Hematopoietic multipotent progenitor cell treated with erythropoietin and hydrocortisone succinate and interleukin-3 and kit ligand, for 15 days (in vitro differentiated cells): Measurements from ENCODE around the gene P2RY2.
"Not testable (repeated sequence)": the region's sequence is repeated elsewhere in the genome, so short reads cannot be mapped to it uniquely, and the experiment has no call there.

Experiments used
- DNase-seq: peaks from one replicate; pipeline ENCODE4 v3.0.0-alpha.2; 2015; ENCODE audit warnings: low spot score

P2RY2 gene

DNA sequence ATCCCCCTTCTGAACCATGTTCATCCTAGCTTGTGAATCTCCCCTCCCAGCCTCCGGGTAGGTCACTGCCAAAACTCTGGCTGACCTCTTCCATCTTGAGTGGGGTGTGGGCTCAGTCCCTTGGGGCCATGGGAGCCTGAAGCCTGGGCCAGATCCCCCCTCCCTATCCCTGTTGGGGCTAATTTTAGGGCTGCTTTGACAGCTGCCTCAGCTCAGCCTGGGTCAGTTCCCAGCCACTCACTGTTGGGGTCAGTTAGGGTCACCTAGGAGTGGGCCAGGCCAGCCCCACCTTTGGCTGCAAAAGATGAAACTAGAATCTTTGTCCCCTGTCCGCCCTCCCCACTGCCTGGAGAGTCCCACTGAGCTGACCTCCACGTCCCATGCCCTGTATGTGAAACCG is 29.8 kb upstream of the P2RY2 start:
- no peak for DNase-seq

DNA sequence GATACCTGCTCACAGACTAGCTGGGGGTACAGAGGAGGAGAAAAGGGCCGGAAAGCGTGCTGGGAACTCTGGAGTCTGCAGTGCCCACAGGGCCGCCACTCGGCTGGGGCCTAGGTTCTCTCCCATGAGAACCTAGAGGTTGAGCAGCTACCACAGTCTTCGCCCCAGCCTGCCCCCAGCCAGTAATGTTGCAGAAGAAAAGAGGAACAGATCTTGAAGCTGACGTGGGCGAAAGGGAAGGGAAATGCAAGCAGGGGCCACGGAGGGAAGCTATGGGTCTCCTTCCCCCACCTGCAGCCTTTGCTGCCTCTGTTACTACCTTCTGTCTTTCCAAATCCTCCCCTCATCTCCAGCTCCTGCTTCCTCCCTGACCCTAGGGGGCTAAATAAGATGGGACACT is 28.8 kb upstream of the P2RY2 start:
- no peak for DNase-seq

- DNase-seq = no peak
Measured at GRCh38 chr11:73189723-73190556, 28.1 kb upstream of the P2RY2 start.

DNA sequence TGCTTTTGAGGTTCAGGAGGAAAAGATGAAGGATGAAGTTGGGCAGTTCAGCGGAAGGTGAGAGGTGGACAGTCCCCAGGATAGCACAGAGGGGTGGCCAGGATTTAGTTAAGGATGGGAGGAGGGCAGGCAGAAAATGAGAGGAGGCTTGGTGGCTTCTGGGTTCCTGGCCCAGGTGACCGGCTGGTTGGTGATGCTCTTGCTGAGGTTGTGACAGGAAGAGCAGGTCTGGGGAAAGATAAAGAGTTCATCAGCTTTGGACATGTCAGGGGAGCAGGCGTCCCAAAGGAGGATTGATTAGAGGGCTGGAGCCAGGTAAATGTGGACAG is 27.6 kb upstream of the P2RY2 start:
- no peak for DNase-seq

DNA sequence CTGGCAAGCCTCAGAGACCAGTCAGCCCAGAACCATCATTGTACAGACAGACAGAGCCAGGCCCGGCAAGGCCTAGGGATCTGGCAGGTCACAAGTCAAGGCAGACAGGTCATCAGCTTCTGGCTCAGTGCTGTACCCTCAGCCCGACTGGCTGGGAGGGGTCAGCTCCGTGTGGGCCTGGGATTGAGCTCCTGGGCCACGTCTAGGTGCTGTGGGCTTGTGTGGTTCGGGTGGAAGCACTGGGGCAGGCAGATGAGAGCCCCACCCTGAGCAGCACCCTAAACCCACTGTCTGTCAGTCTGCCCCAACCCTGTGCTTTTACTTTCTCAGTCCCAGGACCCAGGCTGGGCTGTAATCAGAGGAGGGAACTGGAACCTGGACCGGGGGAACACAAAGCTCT is 26.9 kb upstream of the P2RY2 start:
- DNase-seq = no peak

- no peak for DNase-seq
Measured at GRCh38 chr11:73192272-73192671, 25.8 kb upstream of the P2RY2 start.

DNA sequence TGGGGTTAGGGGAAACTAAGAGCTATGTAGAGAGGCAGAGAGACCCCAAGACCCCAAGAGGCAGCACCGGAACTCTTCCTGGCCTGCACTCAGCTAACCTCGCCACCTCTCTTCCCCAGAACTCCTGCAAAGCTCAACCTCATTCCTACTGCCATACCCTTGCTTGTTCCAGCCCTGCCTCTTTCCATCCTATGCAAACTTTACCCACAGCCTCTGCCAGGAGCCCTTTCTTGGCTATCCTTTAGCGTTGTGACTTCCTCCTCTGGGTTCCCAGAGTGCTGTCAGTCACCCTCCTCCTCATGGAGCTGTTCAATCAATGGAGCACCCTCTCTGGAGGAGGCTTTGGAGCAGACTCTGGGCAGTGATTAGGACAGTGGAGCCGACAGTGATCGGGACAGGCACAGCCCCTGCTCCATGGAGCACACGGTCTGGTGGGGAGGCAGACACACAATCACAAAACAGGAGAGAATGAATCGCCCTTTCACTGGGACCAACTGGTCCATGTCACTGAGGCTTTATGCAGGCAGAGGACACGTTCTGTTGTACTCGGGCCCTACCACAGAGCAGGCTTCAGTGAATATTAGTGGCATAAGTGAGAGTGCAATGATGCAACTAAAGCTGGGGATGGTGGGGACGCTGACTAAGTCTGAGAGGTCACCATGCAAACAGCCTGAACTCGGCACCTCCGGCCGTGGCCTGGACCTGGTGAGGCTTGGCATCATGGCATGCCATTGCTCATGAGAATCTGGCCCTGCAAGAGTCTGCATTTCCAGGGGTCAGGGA is 24.6 kb upstream of the P2RY2 start:
- DNase-seq = no peak

GRCh38 chr11:73194034-73194507 is 24.0 kb upstream of the P2RY2 start:
- no peak for DNase-seq

DNA sequence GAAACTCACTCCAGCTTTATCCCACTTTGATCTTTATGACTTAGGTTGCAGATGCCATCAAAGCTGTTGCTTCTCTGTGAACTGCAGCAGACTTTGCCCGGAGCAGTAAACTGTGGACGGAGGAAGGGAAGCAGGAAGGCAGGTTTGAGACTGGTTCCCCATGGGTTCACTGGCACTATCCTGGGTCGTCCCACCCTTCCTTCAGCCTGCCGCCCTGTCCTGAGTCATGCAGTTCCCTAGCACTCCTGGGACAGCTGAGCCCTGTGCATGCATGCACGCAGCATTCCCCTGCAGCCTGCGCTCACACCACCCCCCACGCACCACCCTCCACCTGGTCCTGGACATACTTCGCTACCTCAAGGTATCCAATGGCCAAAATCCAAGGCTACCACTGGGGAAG is 23.5 kb upstream of the P2RY2 start:
- DNase-seq = no peak

DNA sequence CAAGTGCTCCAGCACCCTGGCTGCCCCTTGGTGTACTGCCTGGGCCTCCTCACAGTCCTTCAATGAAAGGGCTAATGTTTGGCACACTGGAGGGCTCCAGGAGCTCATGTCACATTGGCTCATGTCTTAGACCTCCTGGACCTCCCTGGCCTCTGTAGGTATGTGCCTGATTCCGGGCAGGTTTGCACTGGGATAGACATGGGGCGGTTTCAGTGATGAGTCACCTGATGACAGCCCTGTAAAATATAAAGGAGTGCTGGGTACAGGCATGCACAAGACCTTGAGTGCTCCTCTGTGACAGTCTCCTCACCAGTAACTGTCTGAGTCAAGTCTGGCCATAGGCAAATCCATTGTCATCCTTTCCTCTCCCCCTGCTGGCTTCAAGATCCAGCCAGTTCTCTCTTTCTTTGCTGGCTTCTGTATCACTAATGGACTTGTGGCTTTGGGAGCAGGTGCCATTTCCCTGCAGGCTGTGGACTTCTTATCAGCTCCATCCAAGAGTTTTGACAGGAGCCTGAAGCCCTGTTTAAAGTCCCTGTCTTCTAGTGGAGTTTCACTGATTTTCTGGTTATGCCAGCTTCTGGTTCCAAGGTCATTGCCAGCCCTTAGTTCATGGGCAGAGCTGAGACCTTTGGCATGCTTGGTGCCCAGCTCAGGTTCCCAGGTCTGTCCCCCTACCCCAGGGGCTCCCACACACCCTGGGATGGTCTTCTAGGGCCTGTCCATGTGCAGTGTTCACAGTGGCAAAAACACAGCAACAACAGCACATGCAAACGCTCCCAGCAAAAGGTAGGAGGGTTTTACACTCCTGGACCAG is 22.7 kb upstream of the P2RY2 start:
- DNase-seq = no peak

DNA sequence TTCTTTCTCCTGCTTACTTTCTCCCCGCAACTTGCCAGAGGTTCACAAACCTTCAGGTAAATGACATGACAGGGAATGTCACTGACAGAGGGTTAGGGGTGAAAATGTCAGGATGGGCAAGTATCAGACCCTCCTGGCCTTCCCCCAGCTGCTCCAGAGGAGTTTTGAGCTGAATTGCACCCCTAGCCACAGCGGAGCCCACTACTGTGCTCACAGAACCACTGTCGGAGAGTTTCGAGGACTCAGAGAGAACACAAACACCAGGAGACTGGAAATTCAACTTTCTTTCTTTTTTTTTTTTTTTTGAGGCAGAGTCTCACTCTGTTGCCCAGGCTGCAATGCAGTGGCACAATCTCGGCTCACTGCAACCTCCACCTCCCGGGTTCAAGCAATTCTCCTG is 21.5 kb upstream of the P2RY2 start:
- no peak for DNase-seq

DNA sequence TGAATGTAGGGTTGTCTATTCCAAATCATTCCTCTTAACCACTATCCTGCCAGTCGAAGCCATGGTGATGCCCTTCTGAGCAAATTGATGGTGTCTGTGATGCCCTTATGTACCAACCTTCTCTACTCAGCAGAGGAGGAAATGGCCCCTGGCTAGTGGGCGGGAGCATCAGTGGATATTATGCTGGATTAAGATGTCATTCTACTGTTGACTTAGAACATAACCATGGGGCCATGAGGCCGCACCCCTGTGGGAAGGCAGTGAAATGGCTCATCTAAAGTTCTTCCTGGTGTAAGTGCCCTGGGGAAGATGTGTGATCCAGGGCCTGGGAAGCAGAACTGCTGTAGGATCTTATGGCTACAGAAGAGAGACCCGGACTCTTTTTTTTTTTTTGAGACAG is 20.7 kb upstream of the P2RY2 start:
- DNase-seq = no peak

DNA sequence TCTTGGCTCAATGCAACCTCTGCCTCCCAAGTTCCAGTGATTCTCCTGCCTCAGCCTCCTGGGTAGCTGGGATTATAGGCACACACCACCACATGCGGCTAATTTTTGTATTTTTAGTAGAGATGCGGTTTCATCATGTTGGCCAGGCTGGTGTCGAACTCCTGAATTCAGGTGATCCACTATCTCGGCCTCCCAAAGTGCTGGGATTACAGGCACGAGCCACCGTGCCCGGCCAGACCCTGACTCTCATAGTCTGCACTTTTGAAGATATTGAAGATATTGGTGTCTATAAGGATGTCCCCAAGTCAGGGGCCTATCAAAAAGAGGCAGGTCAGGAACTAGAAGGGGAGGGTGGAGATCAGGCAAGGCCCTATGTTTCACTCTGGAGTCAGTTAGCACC is 20.3 kb upstream of the P2RY2 start:
- not testable (repeated sequence) for DNase-seq

DNA sequence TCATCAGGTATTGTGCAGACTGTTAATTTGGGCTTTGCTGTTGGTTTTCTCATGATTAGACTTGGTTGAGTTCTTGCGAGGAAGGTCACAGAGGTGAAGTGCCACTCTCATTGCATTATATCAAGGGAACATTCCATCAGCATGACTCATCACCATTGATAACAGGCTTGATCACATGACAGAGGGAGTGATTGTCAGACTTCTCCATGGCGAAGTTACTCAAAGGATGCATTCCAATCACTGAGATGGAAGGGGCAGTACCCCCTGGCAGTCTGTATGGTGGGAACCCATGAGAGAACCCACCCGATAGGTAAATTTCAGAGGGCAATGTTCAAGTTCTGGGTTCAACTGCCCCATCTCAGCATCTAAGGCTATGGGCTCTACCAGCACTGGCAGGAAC is 19.4 kb upstream of the P2RY2 start:
- no peak for DNase-seq

- no peak for DNase-seq
Measured at GRCh38 chr11:73199446-73199845, 18.6 kb upstream of the P2RY2 start.

GRCh38 chr11:73200256-73200655 is 17.8 kb upstream of the P2RY2 start:
- no peak for DNase-seq

- no peak for DNase-seq
Measured at GRCh38 chr11:73201249-73201648, 16.8 kb upstream of the P2RY2 start.

DNA sequence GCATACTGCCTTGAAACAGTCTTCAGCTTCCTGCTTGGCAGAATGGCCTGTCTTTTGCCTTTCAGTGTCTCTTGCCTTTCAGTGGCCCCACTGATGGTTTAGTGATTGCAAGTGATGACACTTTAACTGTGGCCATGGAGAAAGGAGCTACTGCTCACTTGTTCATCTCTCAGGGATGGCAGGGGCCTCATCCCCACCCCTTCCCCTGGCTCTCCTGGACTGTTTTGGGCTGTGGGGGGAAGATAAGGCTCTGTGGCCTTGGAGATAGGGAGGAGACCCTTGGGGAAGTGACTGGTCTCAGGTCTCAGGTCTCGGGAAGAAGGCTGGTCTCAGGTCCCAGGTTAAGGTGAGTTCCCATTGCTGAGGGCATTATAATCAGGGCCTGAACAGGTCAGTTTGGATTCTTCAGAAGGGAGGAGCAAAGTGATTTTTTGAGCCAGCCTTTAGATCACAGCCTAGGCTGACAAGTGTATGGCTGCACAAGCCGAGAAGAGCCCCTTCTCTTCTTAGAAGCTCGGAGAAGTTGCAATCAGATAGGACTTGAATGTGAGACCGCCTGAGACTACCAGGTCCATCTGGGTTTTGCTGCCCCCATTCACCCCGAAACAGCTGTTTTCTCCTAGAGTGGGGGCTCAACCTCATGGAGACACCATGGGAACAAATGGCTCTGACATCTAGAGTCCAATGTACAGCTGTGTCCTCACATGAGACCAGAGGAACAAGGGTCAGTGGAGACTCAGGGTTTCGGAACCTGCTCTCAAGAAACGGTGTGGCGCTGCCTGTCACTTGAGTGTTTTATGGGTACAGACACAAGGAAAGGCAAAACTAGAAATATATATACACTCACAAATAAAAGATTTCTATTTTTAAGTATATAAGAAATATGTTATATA is 15.9 kb upstream of the P2RY2 start:
- DNase-seq = no peak

DNA sequence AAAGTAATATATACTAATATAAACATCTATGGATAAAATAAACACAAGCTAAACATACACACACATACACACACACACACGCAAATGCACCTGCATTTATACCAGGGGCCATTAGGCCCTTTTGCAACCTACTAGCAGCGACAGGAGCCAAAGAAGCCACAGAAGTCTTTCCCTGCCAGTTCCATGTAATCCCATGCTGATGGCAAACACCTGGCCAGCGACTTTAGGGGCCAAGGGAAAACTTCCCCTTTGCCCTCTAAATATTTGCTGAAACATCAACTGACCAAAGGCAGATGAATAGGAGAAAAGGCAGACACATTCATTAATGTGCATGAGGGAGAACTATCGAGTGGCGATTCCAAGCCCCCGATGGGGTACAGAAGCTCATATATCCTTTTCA is 14.8 kb upstream of the P2RY2 start:
- DNase-seq = no peak

GRCh38 chr11:73203790-73204189 is 14.3 kb upstream of the P2RY2 start:
- DNase-seq = no peak

DNA sequence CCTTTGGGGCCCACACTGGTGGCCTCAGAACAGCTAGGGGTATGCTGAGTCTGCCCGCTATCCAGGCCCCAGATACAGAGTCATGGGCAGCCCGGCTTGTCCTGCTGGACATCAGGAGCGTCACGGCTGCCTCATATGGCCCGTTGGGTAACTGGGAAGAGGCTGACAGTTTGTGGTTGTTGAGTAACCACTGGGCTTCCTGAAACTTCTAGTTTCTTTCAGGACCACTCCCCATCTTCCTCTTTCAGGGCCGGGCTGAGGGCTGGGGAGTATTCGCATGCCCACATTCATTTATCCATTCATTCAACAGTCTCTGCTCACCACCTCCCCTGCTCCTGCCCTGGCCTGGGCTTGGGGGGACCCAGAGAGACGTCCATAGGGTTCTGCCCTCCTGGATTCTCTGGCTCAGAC is 13.4 kb upstream of the P2RY2 start:
- DNase-seq = no peak
